ENCODE data around the gene SNCB. TPM values are rescaled to one million over a fixed set of nuclear protein-coding genes. Genes with fewer than 3 reads are reported as not detected.

SNCB gene
- total RNA-seq, 2 experiments from 2014 or later, result not detected

GRCh38 chr5:176647843-176648473, 17.6 kb upstream of the SNCB start:
- H3K36me3 Mint-ChIP-seq (ENCODE audit: low read depth), result no peaks in the 10 kb centered on the region
- DNase-seq, result peak; percentile 30
- CTCF ChIA-PET, result interaction anchor here (7.0 kb wide), 1 partner anchor 11 kb away, joined by 69 read pairs; no protein-coding TSS in a partner anchor
- H3K4me1 Mint-ChIP-seq (ENCODE audit: low read depth), result peaks cover 51% of the 10 kb centered on the region
- H3K27me3 Mint-ChIP-seq (ENCODE audit: low read depth), result no peaks in the 10 kb centered on the region
- H3K4me3 Mint-ChIP-seq, result peak overlapping the region; percentile 86
- H3K27ac Mint-ChIP-seq, result no peak overlapping the region
- H3K9me3 Mint-ChIP-seq, result no peaks in the 10 kb centered on the region
- intact Hi-C loops (cut with micrococcal nuclease), result loop anchor here (1.0 to 10.0 kb wide), 9 partner anchors 29 to 667 kb away; partner anchors contain the start of genes CLTB, FAF2, HIGD2A and MXD3

- peak within 1 kb of the TSS; percentile 86 for H3K4me3 Mint-ChIP-seq
- DNase-seq, result peak; percentile 100
These were observed 16.9 kb upstream of the SNCB start, which contains the start of gene TSPAN17 for GRCh38 chr5:176647030-176647842. Gene TSPAN17, plus strand, starts transcription at chr5:176647484. Its CDS starts 132 bp downstream, at chr5:176647616.

GRCh38 chr5:176646707-176647029, 16.3 kb upstream of the SNCB start:
- CTCF ChIA-PET, result interaction anchor here (0.9 to 7.0 kb wide), 3 partner anchors 12 to 111 kb away, joined by 4 to 69 read pairs (median 6); no protein-coding TSS in a partner anchor
- intact Hi-C loops (cut with micrococcal nuclease), result loop anchor here (1.0 to 10.0 kb wide), 8 partner anchors 27 to 668 kb away; partner anchors contain the start of genes CLTB, FAF2, HIGD2A and MXD3
- DNase-seq, result no peak
- peak overlapping the region; percentile 86 for H3K27ac Mint-ChIP-seq
- H3K9me3 Mint-ChIP-seq, result no peaks in the 10 kb centered on the region
- no peaks in the 10 kb centered on the region for H3K27me3 Mint-ChIP-seq (ENCODE audit: low read depth)
- peak overlapping the region; percentile 86 for H3K4me3 Mint-ChIP-seq
- H3K4me1 Mint-ChIP-seq (ENCODE audit: low read depth), result peaks cover 38% of the 10 kb centered on the region
- H3K36me3 Mint-ChIP-seq (ENCODE audit: low read depth), result no peaks in the 10 kb centered on the region

More at GRCh38 chr5:176647030-176647842, 16.9 kb upstream of the SNCB start, which contains the start of gene TSPAN17:
- Mint-ChIP-seq H3K27ac (peak within 1 kb of the TSS; percentile 86), H3K27me3 (ENCODE audit: low read depth) (no peaks in the 10 kb centered on the region), H3K36me3 (ENCODE audit: low read depth) (no peaks in the 10 kb centered on the region), H3K4me1 (ENCODE audit: low read depth) (peaks cover 43% of the 10 kb centered on the region), H3K9me3 (no peaks in the 10 kb centered on the region)
- CTCF ChIA-PET, result interaction anchor here (0.6 to 7.0 kb wide), 4 partner anchors 12 to 519 kb away, joined by 4 to 69 read pairs (median 6); no protein-coding TSS in a partner anchor
- intact Hi-C loops (cut with micrococcal nuclease), result loop anchor here (1.0 to 10.0 kb wide), 8 partner anchors 28 to 668 kb away; partner anchors contain the start of genes CLTB, FAF2, HIGD2A and MXD3

DNA sequence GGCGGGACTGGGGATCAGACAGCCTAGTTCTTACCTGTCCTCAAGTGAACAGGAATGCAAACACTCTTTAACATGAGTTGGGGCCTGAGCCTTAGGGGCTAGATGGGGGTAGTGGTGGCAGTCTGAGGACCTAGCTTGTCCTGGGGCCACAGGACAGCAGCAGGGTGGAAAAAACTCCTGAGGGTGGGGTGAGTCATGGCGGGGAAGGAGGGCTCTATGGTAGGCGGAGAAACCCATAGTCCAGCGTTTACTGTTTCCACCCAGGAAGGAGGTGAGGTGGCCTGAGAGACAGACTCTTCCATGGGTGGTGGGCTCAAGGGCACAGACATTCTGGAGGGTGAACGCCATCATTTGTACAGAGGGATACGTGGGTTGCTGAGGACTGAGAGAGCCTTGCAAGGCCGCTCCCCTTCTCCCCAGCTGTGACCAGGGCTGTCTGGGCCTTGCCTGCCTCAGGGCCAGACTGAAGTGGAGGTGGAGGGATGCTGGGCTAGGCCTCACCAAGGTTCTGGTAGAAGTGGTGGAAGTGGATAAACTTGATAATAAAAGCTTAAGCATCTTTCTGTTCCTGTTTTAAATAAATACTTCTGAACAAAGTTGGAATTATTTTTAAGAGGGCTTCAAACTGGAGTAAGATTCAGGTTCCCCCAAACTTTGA, 15.8 kb upstream of the SNCB start:
- intact Hi-C loops (cut with micrococcal nuclease), result loop anchor here (2.0 to 10.0 kb wide), 2 partner anchors 109 to 669 kb away; partner anchors contain the start of genes MXD3 and RNF44
- H3K4me1 Mint-ChIP-seq (ENCODE audit: low read depth), result peaks cover 35% of the 10 kb centered on the region
- peak overlapping the region; percentile 86 for H3K27ac Mint-ChIP-seq
- H3K4me3 Mint-ChIP-seq, result peak overlapping the region; percentile 86
- no peaks in the 10 kb centered on the region for H3K9me3 Mint-ChIP-seq
- CTCF ChIA-PET, result interaction anchor here (1.3 to 7.0 kb wide), 2 partner anchors 13 to 111 kb away, joined by 4 to 69 read pairs; no protein-coding TSS in a partner anchor
- no peak for DNase-seq
- H3K36me3 Mint-ChIP-seq (ENCODE audit: low read depth), result no peaks in the 10 kb centered on the region
- H3K27me3 Mint-ChIP-seq (ENCODE audit: low read depth), result no peaks in the 10 kb centered on the region

DNA sequence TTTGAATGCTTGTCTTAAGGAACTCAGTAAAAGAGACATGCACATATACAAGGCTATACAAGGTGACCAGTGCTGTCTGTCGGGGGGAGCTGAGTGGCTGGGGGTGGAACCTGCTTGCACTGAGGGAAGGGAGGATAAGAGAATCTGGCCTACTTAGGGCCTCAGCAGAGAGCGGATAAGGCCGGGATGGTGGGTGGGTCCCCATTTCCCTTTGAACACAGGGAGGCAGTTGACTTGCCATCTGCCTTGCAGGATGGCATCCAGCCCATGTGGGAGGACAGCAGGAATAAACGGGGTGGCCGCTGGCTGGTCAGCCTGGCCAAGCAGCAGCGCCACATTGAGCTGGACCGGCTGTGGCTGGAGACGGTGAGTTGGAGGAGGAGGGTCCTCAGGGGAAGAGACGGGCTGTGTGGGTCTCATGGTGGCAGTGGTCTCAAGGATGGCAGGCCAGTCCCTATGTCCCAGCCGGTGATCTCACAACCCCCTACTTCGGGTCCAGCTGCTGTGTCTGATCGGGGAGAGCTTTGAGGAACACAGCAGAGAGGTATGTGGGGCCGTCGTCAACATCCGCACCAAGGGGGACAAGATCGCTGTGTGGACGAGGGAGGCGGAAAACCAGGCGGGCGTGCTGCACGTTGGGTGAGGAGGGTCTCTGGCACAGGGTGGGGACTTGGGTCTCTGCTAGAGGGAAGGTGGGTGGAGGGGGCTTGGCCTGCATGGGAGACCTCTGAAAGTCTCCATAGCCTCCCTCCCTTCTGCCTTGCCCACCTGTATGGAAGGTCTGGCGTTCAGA, 14.7 kb upstream of the SNCB start:
- Mint-ChIP-seq H3K4me1 (ENCODE audit: low read depth) (peaks cover 27% of the 10 kb centered on the region), H3K9me3 (no peaks in the 10 kb centered on the region), H3K27ac (no peak overlapping the region), H3K4me3 (no peak overlapping the region), H3K27me3 (ENCODE audit: low read depth) (no peaks in the 10 kb centered on the region), H3K36me3 (ENCODE audit: low read depth) (no peaks in the 10 kb centered on the region)
- CTCF ChIA-PET, result no interaction called here
- DNase-seq, result no peak
- intact Hi-C loops (cut with micrococcal nuclease), result loop anchor here (10.0 kb wide), 1 partner anchor 670 kb away; the partner anchor contains the start of gene MXD3

GRCh38 chr5:176644294-176644693, 14.0 kb upstream of the SNCB start:
- intact Hi-C loops (cut with micrococcal nuclease), result loop anchor here (10.0 kb wide), 1 partner anchor 671 kb away; the partner anchor contains the start of gene MXD3
- Mint-ChIP-seq H3K36me3 (ENCODE audit: low read depth) (no peaks in the 10 kb centered on the region), H3K4me3 (no peak overlapping the region), H3K4me1 (ENCODE audit: low read depth) (peaks cover 24% of the 10 kb centered on the region), H3K9me3 (no peaks in the 10 kb centered on the region), H3K27me3 (ENCODE audit: low read depth) (no peaks in the 10 kb centered on the region), H3K27ac (no peak overlapping the region)
- CTCF ChIA-PET, result interaction anchor here (1.2 kb wide), 1 partner anchor 16 kb away, joined by 4 read pairs; no protein-coding TSS in a partner anchor
- DNase-seq, result no peak

- Mint-ChIP-seq H3K27me3 (ENCODE audit: low read depth) (no peaks in the 10 kb centered on the region), H3K4me1 (ENCODE audit: low read depth) (peaks cover 18% of the 10 kb centered on the region), H3K9me3 (no peaks in the 10 kb centered on the region), H3K27ac (no peak overlapping the region), H3K36me3 (ENCODE audit: low read depth) (no peaks in the 10 kb centered on the region), H3K4me3 (no peak overlapping the region)
- no peak for DNase-seq
- intact Hi-C loops (cut with micrococcal nuclease), result loop anchor here (10.0 kb wide), 1 partner anchor 671 kb away; the partner anchor contains the start of gene MXD3
- CTCF ChIA-PET, result interaction anchor here (1.2 kb wide), 1 partner anchor 17 kb away, joined by 4 read pairs; no protein-coding TSS in a partner anchor
These were observed 13.3 kb upstream of the SNCB start for GRCh38 chr5:176643491-176644219.

DNA sequence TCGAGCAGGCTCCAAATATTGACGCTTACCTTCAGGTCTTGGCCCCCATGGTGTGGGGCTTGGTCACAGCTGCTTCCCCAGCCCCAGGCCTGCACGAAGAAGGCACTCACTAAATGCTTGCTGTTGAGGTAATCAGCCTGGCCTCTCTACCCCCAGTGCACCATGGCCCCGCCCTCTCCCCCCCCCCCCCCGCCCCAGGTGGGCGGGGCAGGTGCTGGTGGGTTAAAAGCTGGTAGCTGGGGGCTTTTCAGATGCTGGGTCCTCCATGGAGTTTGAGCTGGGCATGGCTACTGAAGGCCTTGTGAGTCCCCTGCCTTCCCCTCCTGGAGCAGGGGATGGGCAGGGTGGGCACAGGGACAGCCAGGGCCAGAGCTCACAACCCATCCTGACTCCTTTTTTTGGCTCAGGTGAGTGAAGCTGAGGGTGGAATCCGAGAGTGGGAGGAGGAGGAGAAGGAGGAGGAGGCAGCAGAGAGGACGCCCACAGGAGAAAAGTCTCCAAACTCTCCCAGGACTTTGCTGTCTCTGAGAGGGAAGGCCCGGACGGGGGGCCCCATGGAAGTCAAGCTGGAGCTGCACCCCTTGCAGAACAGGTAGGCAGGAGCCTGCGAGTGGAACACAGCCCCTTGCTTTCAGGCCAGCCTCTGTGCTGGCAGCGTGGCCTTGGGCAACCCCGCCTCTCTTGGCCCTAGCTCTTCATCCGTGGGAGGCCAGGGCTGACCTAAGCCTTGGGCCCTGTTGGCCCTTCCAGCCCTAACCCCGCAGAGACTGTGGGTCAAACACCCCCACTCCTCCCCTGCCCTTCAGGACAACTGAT, 12.5 kb upstream of the SNCB start:
- intact Hi-C loops (cut with micrococcal nuclease), result loop anchor here (10.0 kb wide), 1 partner anchor 672 kb away; the partner anchor contains the start of gene MXD3
- peaks cover 11% of the 10 kb centered on the region for H3K4me1 Mint-ChIP-seq (ENCODE audit: low read depth)

GRCh38 chr5:176640616-176641015, 10.3 kb upstream of the SNCB start:
- intact Hi-C loops (cut with micrococcal nuclease), result loop anchor here (10.0 kb wide), 1 partner anchor 674 kb away; the partner anchor contains the start of gene MXD3
- CTCF ChIA-PET, result interaction anchor here (2.0 kb wide), 1 partner anchor 20 kb away, joined by 6 read pairs; no protein-coding TSS in a partner anchor
- no peak overlapping the region for H3K4me3 Mint-ChIP-seq

More for the DNA sequence above, 12.5 kb upstream of the SNCB start:
- H3K27me3 Mint-ChIP-seq (ENCODE audit: low read depth), result no peaks in the 10 kb centered on the region
- H3K27ac Mint-ChIP-seq, result no peak overlapping the region
- CTCF ChIA-PET, result interaction anchor here (1.2 kb wide), 1 partner anchor 18 kb away, joined by 4 read pairs; no protein-coding TSS in a partner anchor
- H3K36me3 Mint-ChIP-seq (ENCODE audit: low read depth), result no peaks in the 10 kb centered on the region
- no peaks in the 10 kb centered on the region for H3K9me3 Mint-ChIP-seq
- no peak overlapping the region for H3K4me3 Mint-ChIP-seq
- DNase-seq, result no peak

DNA sequence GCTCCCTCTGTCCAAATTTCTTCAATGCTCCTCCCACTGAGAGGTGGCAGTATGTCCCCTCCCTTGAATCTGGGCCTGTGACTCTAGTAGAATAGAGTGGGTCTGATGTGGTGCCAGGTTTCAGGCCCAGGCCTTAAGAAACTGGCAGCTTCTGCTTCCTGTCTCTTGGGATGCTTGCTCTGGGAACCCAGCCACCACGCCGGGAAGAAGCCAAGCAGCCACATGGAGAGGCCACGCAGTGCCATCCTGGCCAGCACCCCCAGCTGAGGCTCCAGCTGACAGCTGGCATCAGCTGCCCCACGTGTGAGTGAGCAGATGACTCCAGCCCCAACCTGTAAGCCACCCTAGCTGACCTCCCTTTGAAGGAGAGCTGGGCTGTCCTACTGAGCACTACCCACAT, 9.6 kb upstream of the SNCB start:
- peaks cover 5% of the 10 kb centered on the region for H3K27me3 Mint-ChIP-seq (ENCODE audit: low read depth)
- DNase-seq, result no peak
- no peaks in the 10 kb centered on the region for H3K36me3 Mint-ChIP-seq (ENCODE audit: low read depth)
- H3K27ac Mint-ChIP-seq, result no peak overlapping the region
- no peak overlapping the region for H3K4me3 Mint-ChIP-seq
- intact Hi-C loops (cut with micrococcal nuclease), result loop anchor here (10.0 kb wide), 1 partner anchor 675 kb away; the partner anchor contains the start of gene MXD3
- CTCF ChIA-PET, result interaction anchor here (1.0 to 2.0 kb wide), 2 partner anchors 18 to 21 kb away, joined by 3 to 6 read pairs; no protein-coding TSS in a partner anchor
- no peaks in the 10 kb centered on the region for H3K9me3 Mint-ChIP-seq
- H3K4me1 Mint-ChIP-seq (ENCODE audit: low read depth), result no peaks in the 10 kb centered on the region

More at GRCh38 chr5:176640616-176641015, 10.3 kb upstream of the SNCB start:
- Mint-ChIP-seq H3K36me3 (ENCODE audit: low read depth) (no peaks in the 10 kb centered on the region), H3K4me1 (ENCODE audit: low read depth) (no peaks in the 10 kb centered on the region), H3K27me3 (ENCODE audit: low read depth) (no peaks in the 10 kb centered on the region), H3K27ac (peak overlapping the region; percentile 25), H3K9me3 (no peaks in the 10 kb centered on the region)
- no peak for DNase-seq

All from activated naive CD4-positive, alpha-beta T cell treated with anti-CD3 and anti-CD28 coated beads for 36 hours (primary cell).